ENCODE results near the gene CLIP3. TPM values are rescaled to one million over a fixed set of nuclear protein-coding genes. Genes with fewer than 3 reads are reported as not detected.
"Not testable (repeated sequence)": the region's sequence is repeated elsewhere in the genome, so short reads cannot be mapped to it uniquely, and the experiment has no call there.

The CLIP3 gene
- total and polyA plus RNA-seq, 2 experiments from 2014 or later: 14.9 to 49.0 TPM

GRCh38 chr19:36073121-36073876 is 40.6 kb upstream of the CLIP3 start:
- H3K9me2 ChIP-seq (ENCODE audit: insufficient read depth): no peaks in the 10 kb centered on the region
- H3K9ac ChIP-seq: no peak overlapping the region
- H3K79me2 ChIP-seq (ENCODE audit: insufficient read depth): no peaks in the 10 kb centered on the region
- DNase-seq: no peak
- TF ChIP-seq EZH2 (IDR thresholded peaks at IDR 0.05; ENCODE audit: insufficient read depth, poor library complexity, severe bottlenecking): no peak
- TF ChIP-seq EZH2phosphoT487 (IDR thresholded peaks at IDR 0.05; ENCODE audit: insufficient read depth, low read depth): no peak
- H3K9me3 ChIP-seq (ENCODE audit: low read depth): no peaks in the 10 kb centered on the region
- no peaks in the 10 kb centered on the region for H4K20me1 ChIP-seq (ENCODE audit: insufficient read depth)
- H2AFZ ChIP-seq: no peak overlapping the region
- H3K4me2 ChIP-seq (ENCODE audit: unreplicated experiment): no peak overlapping the region
- H3K27me3 ChIP-seq (replicated peaks; ENCODE audit: insufficient read depth): no peaks in the 10 kb centered on the region
- peaks cover 7% of the 10 kb centered on the region; the same call in 1 of the 2 replicates for H3K4me1 ChIP-seq (ENCODE audit: insufficient read depth)
- no peaks in the 10 kb centered on the region for H3K36me3 ChIP-seq (ENCODE audit: low read depth)
- WGBS, 2 experiments (ENCODE audit: low coverage in 1 of 2, low lambda C conversion rate in 2 of 2, missing lambda C conversion rate in 2 of 2): 88 to 96% methylated on average over 10 of the region's 10 CpGs
- no peak overlapping the region for H3K4me3 ChIP-seq
- H3K27ac ChIP-seq: no peak overlapping the region
- in situ Hi-C loops (cut with MboI): no loop called here
- peaks cover 9% of the 10 kb centered on the region for H3F3A ChIP-seq (ENCODE audit: insufficient read depth)

GRCh38 chr19:36072081-36072480 is 39.4 kb upstream of the CLIP3 start:
- H3K9me2 ChIP-seq (ENCODE audit: insufficient read depth): no peaks in the 10 kb centered on the region
- no peak overlapping the region for H3K4me2 ChIP-seq (ENCODE audit: unreplicated experiment)
- H2AFZ ChIP-seq: no peak overlapping the region
- no peak overlapping the region for H3K9ac ChIP-seq
- in situ Hi-C loops (cut with MboI): no loop called here
- DNase-seq: no peak
- H3K36me3 ChIP-seq (ENCODE audit: low read depth): no peaks in the 10 kb centered on the region
- no peaks in the 10 kb centered on the region for H3K27me3 ChIP-seq (replicated peaks; ENCODE audit: insufficient read depth)
- no peak overlapping the region for H3K4me3 ChIP-seq
- H3K27ac ChIP-seq: no peak overlapping the region
- peaks cover 7% of the 10 kb centered on the region; the same call in 1 of the 2 replicates for H3K4me1 ChIP-seq (ENCODE audit: insufficient read depth)
- WGBS, 2 experiments (ENCODE audit: low coverage in 1 of 2, low lambda C conversion rate in 2 of 2, missing lambda C conversion rate in 2 of 2): 99% methylated on average over 8 of the region's 8 CpGs
- no peaks in the 10 kb centered on the region for H4K20me1 ChIP-seq (ENCODE audit: insufficient read depth)
- H3F3A ChIP-seq (ENCODE audit: insufficient read depth): peaks cover 9% of the 10 kb centered on the region
- no peak for TF ChIP-seq EZH2 (IDR thresholded peaks at IDR 0.05; ENCODE audit: insufficient read depth, poor library complexity, severe bottlenecking)
- no peaks in the 10 kb centered on the region for H3K9me3 ChIP-seq (ENCODE audit: low read depth)
- no peaks in the 10 kb centered on the region for H3K79me2 ChIP-seq (ENCODE audit: insufficient read depth)

GRCh38 chr19:36068810-36069499 is 36.3 kb upstream of the CLIP3 start:
- H3K36me3 ChIP-seq (ENCODE audit: low read depth); H3K4me1 ChIP-seq (ENCODE audit: insufficient read depth); H3K4me3 ChIP-seq; H3F3A ChIP-seq (ENCODE audit: insufficient read depth); H4K20me1 ChIP-seq (ENCODE audit: insufficient read depth); in situ Hi-C loops (cut with MboI); H3K9ac ChIP-seq; H2AFZ ChIP-seq; H3K9me2 ChIP-seq (ENCODE audit: insufficient read depth); DNase-seq; H3K27ac ChIP-seq; H3K4me2 ChIP-seq (ENCODE audit: unreplicated experiment); H3K79me2 ChIP-seq (ENCODE audit: insufficient read depth); H3K27me3 ChIP-seq (replicated peaks; ENCODE audit: insufficient read depth); H3K9me3 ChIP-seq (ENCODE audit: low read depth): not testable (repeated sequence)
- WGBS, 2 experiments (ENCODE audit: low coverage in 1 of 2, low lambda C conversion rate in 2 of 2, missing lambda C conversion rate in 2 of 2): 94% methylated on average over 50 of the region's 57 CpGs; no CpG with 5 or more reads in 1 of the 2 experiments

GRCh38 chr19:36067681-36068080 is 35.0 kb upstream of the CLIP3 start:
- Histone ChIP-seq H2AFZ (no peak overlapping the region), H4K20me1 (ENCODE audit: insufficient read depth) (no peaks in the 10 kb centered on the region), H3K9me2 (ENCODE audit: insufficient read depth) (no peaks in the 10 kb centered on the region), H3K4me2 (ENCODE audit: unreplicated experiment) (no peak overlapping the region), H3F3A (ENCODE audit: insufficient read depth) (peaks cover 9% of the 10 kb centered on the region), H3K9ac (no peak overlapping the region), H3K27me3 (replicated peaks; ENCODE audit: insufficient read depth) (no peaks in the 10 kb centered on the region), H3K4me3 (no peak overlapping the region), H3K36me3 (ENCODE audit: low read depth) (no peaks in the 10 kb centered on the region), H3K4me1 (ENCODE audit: insufficient read depth) (peaks cover 7% of the 10 kb centered on the region; the same call in 1 of the 2 replicates), H3K79me2 (ENCODE audit: insufficient read depth) (no peaks in the 10 kb centered on the region), H3K9me3 (ENCODE audit: low read depth) (no peaks in the 10 kb centered on the region), H3K27ac (no peak overlapping the region)
- TF ChIP-seq EZH2phosphoT487 (IDR thresholded peaks at IDR 0.05; ENCODE audit: insufficient read depth, low read depth) (no peak), EZH2 (IDR thresholded peaks at IDR 0.05; ENCODE audit: insufficient read depth, poor library complexity, severe bottlenecking) (no peak)
- no peak for DNase-seq
- WGBS, 2 experiments (ENCODE audit: low coverage in 1 of 2, low lambda C conversion rate in 2 of 2, missing lambda C conversion rate in 2 of 2): 98 to 99% methylated on average over 11 of the region's 11 CpGs
- in situ Hi-C loops (cut with MboI): no loop called here
